Embryonic facial prominence (tissue), 1 donor: ENCODE measurements around the gene TMEM163.
"Not testable (repeated sequence)": the region's sequence is repeated elsewhere in the genome, so short reads cannot be mapped to it uniquely, and the experiment has no call there.

ENCODE experiments used
- DNase-seq: peaks from one replicate; pipeline ENCODE4 v3.0.0-alpha.2; 2016; ENCODE audit errors: extremely low spot score

Gene TMEM163

GRCh38 chr2:134536296-134536695, 182.5 kb downstream of the TMEM163 start:
- DNase-seq, result no peak

GRCh38 chr2:134532537-134532936, 186.3 kb downstream of the TMEM163 start:
- no peak for DNase-seq

- DNase-seq, result no peak
Measured at GRCh38 chr2:134527381-134527780, 191.4 kb downstream of the TMEM163 start.

GRCh38 chr2:134522496-134523455, 196.0 kb downstream of the TMEM163 start:
- DNase-seq, result no peak

- DNase-seq, result no peak
Measured at GRCh38 chr2:134518101-134518500, 200.7 kb downstream of the TMEM163 start.

GRCh38 chr2:134515137-134515536, 203.7 kb downstream of the TMEM163 start:
- DNase-seq, result no peak

- DNase-seq, result no peak
Measured at GRCh38 chr2:134513465-134513804, 205.4 kb downstream of the TMEM163 start.

- DNase-seq, result no peak
Measured at GRCh38 chr2:134512734-134513464, 205.9 kb downstream of the TMEM163 start.

- no peak for DNase-seq
Measured at GRCh38 chr2:134508391-134508790, 210.4 kb downstream of the TMEM163 start.

GRCh38 chr2:134507697-134508096, 211.1 kb downstream of the TMEM163 start:
- DNase-seq, result no peak

GRCh38 chr2:134507159-134507558, 211.6 kb downstream of the TMEM163 start:
- DNase-seq, result not testable (repeated sequence)

- no peak for DNase-seq
Measured at GRCh38 chr2:134505446-134505845, 213.4 kb downstream of the TMEM163 start.

- no peak for DNase-seq
Measured at GRCh38 chr2:134504586-134505336, 214.0 kb downstream of the TMEM163 start.

- DNase-seq, result no peak
Measured at GRCh38 chr2:134502104-134502503, 216.7 kb downstream of the TMEM163 start.

GRCh38 chr2:134501476-134502091, 217.2 kb downstream of the TMEM163 start:
- DNase-seq, result no peak

- DNase-seq, result no peak
Measured at GRCh38 chr2:134500211-134500935, 218.4 kb downstream of the TMEM163 start.

- DNase-seq, result no peak
Measured at GRCh38 chr2:134499307-134499926, 219.4 kb downstream of the TMEM163 start.

- no peak for DNase-seq
Measured at GRCh38 chr2:134498654-134499053, 220.1 kb downstream of the TMEM163 start.

- DNase-seq, result no peak
Measured at GRCh38 chr2:134493797-134494196, 225.0 kb downstream of the TMEM163 start.

GRCh38 chr2:134491771-134492441, 226.9 kb downstream of the TMEM163 start:
- no peak for DNase-seq
